ENCODE data around the gene NBAS.

The NBAS gene

GRCh38 chr2:15177103-15177502, 384.0 kb downstream of the NBAS start:
- peak; percentile 48 to 57 (median 50) for DNase-seq (ENCODE audit: low read depth in 2 of 3, low spot score in 1 of 3)

- DNase-seq (ENCODE audit: low read depth in 2 of 3, low spot score in 1 of 3), result no peak
Observed at GRCh38 chr2:15176604-15177003, 384.5 kb downstream of the NBAS start.

GRCh38 chr2:15174567-15174966, 386.6 kb downstream of the NBAS start:
- DNase-seq (ENCODE audit: low read depth in 2 of 3, low spot score in 1 of 3), result no peak

DNA sequence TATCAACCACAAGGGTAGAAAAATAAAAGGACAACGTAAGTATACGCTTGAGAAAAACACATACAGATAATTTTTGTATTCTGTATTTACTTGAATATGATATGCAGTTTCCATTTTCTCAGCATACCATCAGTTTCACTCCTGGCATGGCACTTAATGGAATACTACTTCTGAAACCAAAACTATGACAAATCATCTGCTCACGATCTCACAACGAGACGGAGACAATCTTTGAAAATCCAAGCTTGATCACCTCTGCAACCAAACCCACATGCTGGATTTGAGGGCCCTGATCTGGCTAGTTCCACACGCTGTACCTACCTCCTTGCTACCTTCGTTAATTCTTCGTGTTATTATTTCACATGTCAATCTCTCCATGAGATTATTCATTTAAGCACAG, 387.6 kb downstream of the NBAS start:
- peak in 1 of 3 donors; percentile 24 for DNase-seq (ENCODE audit: low read depth in 2 of 3, low spot score in 1 of 3)

GRCh38 chr2:15172825-15173224, 388.3 kb downstream of the NBAS start:
- no peak for DNase-seq (ENCODE audit: low read depth in 2 of 3, low spot score in 1 of 3)

GRCh38 chr2:15170070-15170775, 390.9 kb downstream of the NBAS start:
- DNase-seq (ENCODE audit: low read depth in 2 of 3, low spot score in 1 of 3), result no peak

DNA sequence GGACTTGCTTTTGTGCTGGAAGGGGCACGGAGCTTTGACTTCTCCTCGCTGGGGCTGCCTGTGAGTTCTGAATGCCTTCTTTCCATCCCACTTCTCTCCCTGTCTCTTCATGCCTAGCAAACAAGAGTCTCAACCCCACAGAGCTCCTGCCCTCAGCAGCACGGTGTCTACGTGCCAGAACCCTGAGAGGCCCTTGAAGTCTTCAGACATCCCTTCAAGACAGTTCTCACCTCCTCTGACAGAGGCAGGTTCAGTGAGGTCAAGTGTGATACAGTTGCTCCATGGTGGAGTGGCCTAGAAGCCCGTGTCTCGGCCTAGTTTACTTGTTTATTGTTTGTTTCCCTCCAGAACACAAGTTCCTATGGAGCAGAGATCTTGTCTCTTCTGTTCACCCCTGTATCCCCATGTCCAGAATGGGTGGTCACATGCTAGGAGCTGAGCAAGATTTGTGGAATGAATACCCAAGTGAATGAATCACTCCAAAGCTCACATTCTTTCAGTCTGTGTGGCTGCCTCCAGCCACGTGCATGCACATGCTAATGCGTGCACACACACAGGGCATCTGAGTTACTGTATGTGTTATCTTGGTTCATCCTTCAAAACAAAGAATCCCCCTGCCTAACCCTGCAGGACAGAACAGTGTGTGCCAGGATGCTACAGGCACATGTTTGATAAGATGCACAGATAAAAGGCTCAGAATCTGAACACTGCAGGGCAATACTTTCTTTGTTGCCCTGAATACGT, 391.6 kb downstream of the NBAS start:
- no peak for DNase-seq (ENCODE audit: low read depth in 2 of 3, low spot score in 1 of 3)

- no peak for DNase-seq (ENCODE audit: low read depth in 2 of 3, low spot score in 1 of 3)
Observed at GRCh38 chr2:15168116-15168515, 393.0 kb downstream of the NBAS start.

GRCh38 chr2:15166878-15167277, 394.3 kb downstream of the NBAS start:
- no peak for DNase-seq (ENCODE audit: low read depth in 2 of 3, low spot score in 1 of 3)

DNA sequence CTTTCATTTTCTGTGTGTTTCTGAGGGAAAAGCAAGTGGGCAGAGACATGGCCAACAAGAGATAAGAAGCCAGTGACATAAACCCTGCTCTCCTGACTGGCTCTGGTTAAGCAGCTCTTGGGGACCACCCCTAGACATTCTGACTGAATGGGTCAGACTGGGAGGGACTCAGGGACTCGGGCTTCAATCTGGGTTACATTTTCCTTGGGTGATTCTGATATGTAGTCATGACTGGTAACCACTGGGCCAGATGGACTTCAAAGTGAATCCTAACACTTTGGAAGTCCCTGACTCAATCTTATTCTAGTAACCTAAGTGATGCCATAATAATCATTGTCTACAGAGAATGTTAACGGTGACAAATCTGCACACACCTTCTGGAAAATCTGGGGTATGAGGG, 397.8 kb downstream of the NBAS start:
- DNase-seq (ENCODE audit: low read depth in 2 of 3, low spot score in 1 of 3), result no peak

DNA sequence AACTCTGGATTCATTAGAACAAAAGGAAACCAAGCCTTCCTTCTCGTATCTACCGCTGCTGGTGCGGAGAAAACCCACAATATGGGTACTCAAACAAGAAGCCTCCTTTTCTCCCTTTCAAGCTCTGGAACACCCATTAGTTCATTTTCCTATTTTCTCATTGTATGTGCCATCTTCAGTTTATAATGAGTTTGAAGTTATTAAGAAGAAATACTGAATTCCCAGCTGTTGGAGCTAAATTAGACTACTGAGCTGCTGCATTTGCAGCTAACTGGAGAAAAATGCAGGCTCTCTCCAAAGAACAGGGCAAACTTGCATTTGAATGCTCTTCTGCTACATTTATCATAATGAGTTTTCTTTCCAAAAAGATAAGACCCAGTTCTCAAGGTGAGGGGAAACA, 398.5 kb downstream of the NBAS start:
- DNase-seq (ENCODE audit: low read depth in 2 of 3, low spot score in 1 of 3), result no peak

DNA sequence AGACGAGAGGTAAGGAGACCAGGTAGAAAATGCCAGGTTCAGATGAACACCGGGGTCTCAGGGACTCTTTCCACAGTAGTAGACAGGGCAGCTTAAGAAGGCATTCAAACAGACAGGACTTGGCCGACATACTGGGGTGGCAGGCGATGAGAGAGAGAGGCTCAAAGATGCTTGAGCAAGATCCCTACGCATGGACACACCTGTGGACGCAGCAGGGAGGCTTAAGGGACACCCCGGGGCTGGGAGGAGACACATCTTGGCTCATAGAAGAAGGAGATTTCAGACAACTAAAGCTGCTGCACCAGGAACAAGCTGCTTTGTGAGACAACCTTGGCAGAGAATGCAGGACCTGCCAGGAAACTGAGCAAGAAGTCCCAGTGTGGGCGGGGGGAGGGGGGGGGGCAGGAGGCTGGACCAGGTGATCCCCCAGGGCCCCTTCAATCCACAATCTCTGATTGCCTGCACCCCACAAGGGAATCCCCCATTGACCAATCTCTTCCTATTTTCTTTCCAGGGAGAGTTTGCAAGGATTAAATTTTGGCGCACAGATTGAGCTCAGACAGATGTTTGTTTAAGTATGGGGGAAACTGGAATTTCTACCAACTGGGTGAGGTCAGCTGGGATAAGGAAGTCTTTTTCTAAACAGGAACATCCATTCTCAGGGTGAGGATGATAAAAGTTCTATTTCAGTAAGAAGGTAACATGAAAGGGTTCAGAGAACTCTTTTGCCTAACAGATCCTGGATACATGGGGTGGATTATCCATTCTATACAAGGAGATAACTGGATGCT, 400.7 kb downstream of the NBAS start:
- DNase-seq (ENCODE audit: low read depth in 2 of 3, low spot score in 1 of 3), result no peak

DNA sequence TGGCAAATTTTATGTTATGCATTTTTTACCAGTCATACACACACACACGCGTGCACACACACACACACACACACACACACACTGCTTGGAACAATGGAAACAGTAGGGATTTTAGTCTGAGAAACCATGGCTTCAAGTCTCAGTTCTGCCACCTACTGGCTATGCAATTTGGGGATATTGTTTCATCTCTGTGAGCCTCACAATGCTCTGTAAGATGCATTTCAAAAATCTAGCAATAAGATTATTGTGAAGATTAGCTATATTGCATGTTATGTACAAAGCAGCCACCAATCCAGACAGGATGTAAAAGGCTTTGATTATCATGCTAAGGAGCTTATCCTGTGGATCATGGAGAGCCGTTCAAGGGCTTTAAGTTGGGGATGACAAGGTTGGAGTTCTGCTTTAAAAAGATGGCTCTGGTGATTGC, 401.4 kb downstream of the NBAS start:
- DNase-seq (ENCODE audit: low read depth in 2 of 3, low spot score in 1 of 3), result peak in 1 of 3 donors; percentile 32

- no peak for DNase-seq (ENCODE audit: low read depth in 2 of 3, low spot score in 1 of 3)
Observed at GRCh38 chr2:15159206-15159605, 401.9 kb downstream of the NBAS start.

DNA sequence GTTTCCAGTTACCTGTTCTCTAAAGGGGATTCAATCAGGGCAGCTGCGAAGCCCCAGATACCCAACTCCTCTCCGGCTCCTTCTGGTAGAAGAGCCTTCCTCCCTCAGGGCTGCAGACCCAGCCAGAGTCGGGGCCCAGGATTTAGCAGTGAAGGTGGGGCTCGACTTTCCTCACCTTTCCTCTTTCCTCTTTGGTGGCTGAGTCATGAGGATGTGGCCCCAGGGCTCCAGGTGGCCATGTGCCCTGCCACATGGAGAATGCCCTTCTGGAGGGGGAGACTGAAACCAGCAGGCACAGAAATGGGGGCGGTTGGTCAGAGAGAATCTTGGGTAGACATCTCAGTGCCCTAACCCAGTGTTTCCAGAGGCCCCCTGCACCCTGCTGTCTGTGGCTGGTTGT, 402.6 kb downstream of the NBAS start:
- no peak for DNase-seq (ENCODE audit: low read depth in 2 of 3, low spot score in 1 of 3)

DNA sequence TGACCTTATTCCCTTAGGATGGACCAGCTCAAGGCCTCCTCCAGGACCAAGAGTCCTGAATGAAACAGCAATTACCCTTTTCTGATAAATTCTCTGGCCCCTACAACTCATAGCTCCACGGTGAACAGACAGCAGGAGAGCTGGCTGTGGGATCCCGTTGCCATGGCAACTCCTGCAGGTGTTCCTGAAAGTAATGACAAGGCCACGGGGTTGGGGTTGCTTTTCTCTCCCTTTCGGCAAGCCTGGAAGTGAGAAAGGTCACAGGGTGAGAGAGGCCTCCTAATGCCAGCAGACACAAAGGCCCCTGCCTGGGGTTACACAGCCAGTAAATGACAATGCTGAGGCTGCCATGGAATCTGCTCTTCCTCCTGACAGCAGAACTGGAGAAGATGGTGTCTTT, 403.0 kb downstream of the NBAS start:
- DNase-seq (ENCODE audit: low read depth in 2 of 3, low spot score in 1 of 3), result no peak

DNA sequence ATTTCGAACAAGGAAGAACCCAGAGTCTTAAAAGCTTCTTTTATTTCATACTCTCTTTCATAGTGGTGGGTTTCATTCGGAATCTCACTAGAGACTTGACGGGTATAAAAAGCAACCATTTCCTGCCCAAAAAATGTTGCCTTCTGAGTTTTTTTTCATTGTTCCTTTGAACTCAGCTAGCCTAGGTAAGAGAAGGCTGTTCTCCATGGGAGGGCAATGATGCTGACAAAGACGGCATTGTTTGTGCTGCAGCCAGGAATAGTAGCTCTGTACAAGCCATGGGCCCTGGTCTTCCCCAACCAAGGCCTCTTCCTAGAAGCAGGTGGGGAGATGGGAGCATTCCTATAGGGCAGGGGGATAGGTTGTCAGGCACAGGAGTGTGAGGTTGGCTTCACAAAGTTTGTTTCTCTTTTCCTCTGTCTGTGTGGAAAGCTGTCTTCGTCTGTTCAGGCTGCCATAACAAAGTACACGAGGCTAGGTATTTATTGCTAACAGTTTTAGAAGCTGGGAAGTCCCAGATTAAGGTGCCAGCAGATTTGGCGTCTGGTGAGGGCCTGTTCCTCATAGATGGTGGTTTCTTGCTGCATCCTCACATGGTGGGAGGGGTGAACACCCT, 405.1 kb downstream of the NBAS start:
- DNase-seq (ENCODE audit: low read depth in 2 of 3, low spot score in 1 of 3), result no peak

- DNase-seq (ENCODE audit: low read depth in 2 of 3, low spot score in 1 of 3), result no peak
Observed at GRCh38 chr2:15154297-15154696, 406.8 kb downstream of the NBAS start.

DNA sequence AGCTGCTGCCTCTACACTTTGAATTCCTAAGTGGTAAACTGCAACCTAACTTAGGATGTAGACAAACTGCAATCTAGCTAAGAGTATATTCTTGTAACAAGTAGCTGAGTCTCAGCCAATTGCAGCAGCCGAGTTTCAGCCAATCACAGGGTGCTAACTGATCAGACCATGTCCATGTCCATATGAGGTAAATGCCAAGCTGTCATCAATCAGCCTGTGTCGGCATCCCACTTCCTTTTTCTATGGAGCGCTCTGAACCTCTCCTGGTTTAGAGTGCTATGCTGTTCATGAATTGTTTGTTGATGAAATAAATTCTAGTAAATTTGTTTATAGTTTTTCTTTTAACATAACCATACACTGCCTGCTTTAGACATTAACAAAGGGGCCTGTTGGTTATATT, 408.8 kb downstream of the NBAS start:
- no peak for DNase-seq (ENCODE audit: low read depth in 2 of 3, low spot score in 1 of 3)

- no peak for DNase-seq (ENCODE audit: low read depth in 2 of 3, low spot score in 1 of 3)
Observed at GRCh38 chr2:15149063-15149462, 412.1 kb downstream of the NBAS start.

DNA sequence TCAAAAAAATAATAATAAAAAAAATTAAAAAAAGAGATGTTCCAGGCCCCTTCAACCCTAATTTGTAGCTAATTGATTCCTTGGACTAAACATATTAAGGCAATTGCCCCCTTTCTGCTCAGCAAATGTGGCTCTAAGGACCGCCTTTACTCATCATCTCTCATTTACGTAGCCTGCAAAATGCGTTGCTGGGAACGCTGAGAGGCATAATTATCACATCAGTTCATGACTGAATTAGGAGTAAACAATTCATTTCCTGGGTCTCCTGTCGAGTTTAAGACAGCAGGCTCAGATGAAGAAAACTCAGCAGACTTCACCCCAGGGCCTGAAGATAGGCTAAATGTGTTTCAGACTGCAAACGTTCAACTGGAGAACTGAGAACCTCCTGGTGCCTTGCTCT, 413.5 kb downstream of the NBAS start:
- DNase-seq (ENCODE audit: low read depth in 2 of 3, low spot score in 1 of 3), result no peak

GRCh38 chr2:15146960-15147359, 414.2 kb downstream of the NBAS start:
- no peak for DNase-seq (ENCODE audit: low read depth in 2 of 3, low spot score in 1 of 3)
